Stomach (tissue), 9 donors: ENCODE data around the gene TRIM62. TPM values are rescaled to one million over a fixed set of nuclear protein-coding genes. Genes with fewer than 3 reads are reported as not detected.
"Not testable (repeated sequence)": the region's sequence is repeated elsewhere in the genome, so short reads cannot be mapped to it uniquely, and the experiment has no call there.

Experiments used
- DNase-seq, 2 donors: peaks; one replicate each; pipeline versions ENCODE4 v3.0.0 to v3.0.0-alpha.2; 2013 to 2019
- H3K27ac ChIP-seq, 5 donors: fragments of 200-600 bp in 4 of 5; sonication (generic) in 4 of 5; one replicate each; pipeline ENCODE4 v1.5.1; 2013 to 2019; ENCODE audit warnings: mild to moderate bottlenecking in 1 of 5, moderate library complexity in 1 of 5
- H3K27me3 ChIP-seq, 3 donors: fragments of 200-600 bp; sonication (generic); one replicate each; pipeline ENCODE4 v1.5.1; 2017 to 2019; ENCODE audit warnings: mixed run types in 1 of 3
- H3K36me3 ChIP-seq, 4 donors: fragments of 200-600 bp; sonication (generic); 1 replicate in 3 of 4; 2 replicates in 1 of 4; pipeline ENCODE4 v1.5.1; 2016 to 2019
- H3K4me1 ChIP-seq, 4 donors: fragments of 200-600 bp; sonication (generic); one replicate each; pipeline ENCODE4 v1.5.1; 2016 to 2019
- H3K4me3 ChIP-seq, 4 donors: fragments of 200-600 bp; sonication (generic) in 3 of 4; one replicate each; pipeline ENCODE4 v1.5.1; 2016 to 2019; ENCODE audit warnings: mild to moderate bottlenecking in 1 of 4
- H3K9me3 ChIP-seq, 4 donors: fragments of 200-600 bp; sonication (generic); one replicate each; pipeline ENCODE4 v1.5.1; 2016 to 2019
- CTCF ChIP-seq, 7 experiments: fragments of 450-650 bp in 4 of 7; fragments of 200-600 bp in 3 of 7; sonication (generic) in 3 of 7; IDR thresholded peaks; one replicate each; pipeline ENCODE4 v1.5.1; 2016 to 2019; ENCODE audit warnings: antibody characterized with exemption in 7 of 7, control low read depth in 2 of 7, mild to moderate bottlenecking in 1 of 7
- EP300 ChIP-seq: sonication (generic); formaldehyde crosslinking; IDR thresholded peaks from one replicate; pipeline ENCODE4 v1.6.1; 2017; ENCODE audit warnings: antibody characterized with exemption
- POLR2A ChIP-seq, 4 donors: fragments of 450-650 bp; IDR thresholded peaks; one replicate each; pipeline ENCODE4 v1.6.1; 2016; ENCODE audit warnings: antibody characterized with exemption in 4 of 4, control low read depth in 2 of 4, mild to moderate bottlenecking in 1 of 4, moderate library complexity in 1 of 4
- POLR2AphosphoS5 ChIP-seq, 3 donors: sonication (generic); formaldehyde crosslinking; IDR thresholded peaks; one replicate each; pipeline ENCODE4 v1.6.1; 2016; ENCODE audit warnings: antibody characterized with exemption in 3 of 3
- WGBS, 5 donors: extraction: QIAGEN DNeasy Blood & Tissue Kit in 3 of 5; methylation state at CpG; one replicate each; pipeline versions ENCODE4 v1.1.5 to v1.1.7; 2013 to 2018; 5-methylcytosine and 5-hydroxymethylcytosine counted together
- intact Hi-C: fragments of 100-400 bp; cut with DNase I; formaldehyde crosslinking; loops from one replicate; pipeline ENCODE4 v1.15.1; 2023; ENCODE audit warnings: low total_unique reads
- polyA plus RNA-seq, 3 donors: library from polyadenylated mRNA; stranded (reverse); fragments of 200-250 nt; gene quantifications; one replicate each; pipeline ENCODE4 v1.2.3, GENCODE V29; 2013
- total RNA-seq, 5 donors: library from RNA; depleted of rRNA; stranded (reverse); fragments of >200 nt; gene quantifications; one replicate each; pipeline versions ENCODE4 v1.1.0 to v1.2.3, GENCODE V29; 2014 to 2016
- donor health status: healthy with polysubstance abuse.
- donor health status: Bipolar disorder and iron deficiency.
- donor health status: healthy.

The TRIM62 gene
- total and polyA plus RNA-seq, 8 donors = 0.76 to 18.1 (median 3.1) TPM

- H3K27me3 ChIP-seq = no peaks in the 10 kb centered on the region
- H3K9me3 ChIP-seq = no peaks in the 10 kb centered on the region
- TF ChIP-seq EP300 (no peak), CTCF (IDR thresholded peaks at IDR 0.05) (peak in 2 of 7 experiments; percentile 21), POLR2A (IDR thresholded peaks at IDR 0.05) (no peak), POLR2AphosphoS5 (IDR thresholded peaks at IDR 0.05) (no peak)
- WGBS, 5 donors = 22 to 54% (median 33%) methylated on average over 3 of the region's 3 CpGs
- no peak overlapping the region for H3K27ac ChIP-seq
- peak in 1 of 2 donors; percentile 54 for DNase-seq
- H3K36me3 ChIP-seq = no peaks in the 10 kb centered on the region
- intact Hi-C loops = no loop called here
- no peaks in the 10 kb centered on the region for H3K4me1 ChIP-seq
- H3K4me3 ChIP-seq = no peak overlapping the region
Measured at GRCh38 chr1:33111965-33112364, 69.9 kb downstream of the TRIM62 start.

- no peaks in the 10 kb centered on the region for H3K27me3 ChIP-seq
- intact Hi-C loops = no loop called here
- no peaks in the 10 kb centered on the region for H3K9me3 ChIP-seq
- TF ChIP-seq POLR2AphosphoS5 (IDR thresholded peaks at IDR 0.05) = no peak
- TF ChIP-seq CTCF (IDR thresholded peaks at IDR 0.05) = no peak
- TF ChIP-seq EP300 = no peak
- TF ChIP-seq POLR2A (IDR thresholded peaks at IDR 0.05) = no peak
- no peak for DNase-seq
- no peak overlapping the region for H3K4me3 ChIP-seq
- no peak overlapping the region for H3K27ac ChIP-seq
- no peaks in the 10 kb centered on the region for H3K36me3 ChIP-seq
- no peaks in the 10 kb centered on the region for H3K4me1 ChIP-seq
Measured at GRCh38 chr1:33110477-33110876, 71.4 kb downstream of the TRIM62 start.

- WGBS, 5 donors = 93 to 100% (median 95%) methylated on average over 4 of the region's 4 CpGs
- intact Hi-C loops, DNase-seq, H3K4me3 ChIP-seq, H3K9me3 ChIP-seq, H3K27me3 ChIP-seq: not testable (repeated sequence)
- Histone ChIP-seq H3K27ac (peak overlapping the region in 3 of 5 donors; percentile 4 to 64 (median 38)), H3K4me1 (peaks cover 0 to 17% (median 6%) of the 10 kb centered on the region in 4 donors), H3K36me3 (peaks cover 0 to 29% (median 13%) of the 10 kb centered on the region in 4 donors)
Measured at GRCh38 chr1:33100119-33100415, 81.8 kb downstream of the TRIM62 start.

- peak in 1 of 3 donors; percentile 43 for TF ChIP-seq POLR2AphosphoS5 (IDR thresholded peaks at IDR 0.05)
- TF ChIP-seq EP300 = no peak
- intact Hi-C loops = no loop called here
- WGBS, 5 donors = 51 to 72% (median 67%) methylated on average over 13 of the region's 13 CpGs
Measured at GRCh38 chr1:33099290-33100118, 82.3 kb downstream of the TRIM62 start.

GRCh38 chr1:33098371-33098770 is 83.5 kb downstream of the TRIM62 start:
- intact Hi-C loops = no loop called here
- no peak for DNase-seq
- H3K27ac ChIP-seq = peak overlapping the region; percentile 27 to 64 (median 43)
- no peaks in the 10 kb centered on the region for H3K9me3 ChIP-seq
- no peak overlapping the region for H3K4me3 ChIP-seq
- peaks cover 0 to 29% (median 12%) of the 10 kb centered on the region in 4 donors for H3K36me3 ChIP-seq
- peaks cover 0 to 20% (median 9%) of the 10 kb centered on the region in 4 donors for H3K4me1 ChIP-seq
- no peak for TF ChIP-seq POLR2A (IDR thresholded peaks at IDR 0.05)
- no peak for TF ChIP-seq EP300
- no peak for TF ChIP-seq POLR2AphosphoS5 (IDR thresholded peaks at IDR 0.05)
- TF ChIP-seq CTCF (IDR thresholded peaks at IDR 0.05) = no peak
- H3K27me3 ChIP-seq = no peaks in the 10 kb centered on the region

More at GRCh38 chr1:33099290-33100118, 82.3 kb downstream of the TRIM62 start:
- DNase-seq = peak; percentile 34 to 65
- no peaks in the 10 kb centered on the region for H3K27me3 ChIP-seq
- H3K9me3 ChIP-seq = no peaks in the 10 kb centered on the region
- H3K27ac ChIP-seq = peak overlapping the region; percentile 27 to 64 (median 43)
- H3K4me1 ChIP-seq = peaks cover 0 to 20% (median 9%) of the 10 kb centered on the region in 4 donors
- peaks cover 0 to 29% (median 13%) of the 10 kb centered on the region in 4 donors for H3K36me3 ChIP-seq
- no peak overlapping the region for H3K4me3 ChIP-seq
